Mononuclear cell (primary cell): ENCODE data around the gene NFRKB. TPM values are rescaled to one million over a fixed set of nuclear protein-coding genes. Genes with fewer than 3 reads are reported as not detected.
"Not testable (repeated sequence)": the region's sequence is repeated elsewhere in the genome, so short reads cannot be mapped to it uniquely, and the experiment has no call there.

ENCODE experiments used
- H3K27me3 ChIP-seq: 2 replicates; pipeline ENCODE4 v1.6.0; 2011; ENCODE audit warnings: low read length, control low read depth; ENCODE audit not compliant: insufficient read depth
- H3K4me1 ChIP-seq: 2 replicates; pipeline ENCODE4 v1.5.1; 2011; ENCODE audit warnings: mild to moderate bottlenecking, low read length, control low read depth; ENCODE audit not compliant: insufficient read depth
- H3K4me3 ChIP-seq: 2 replicates; pipeline ENCODE4 v1.5.1; 2011; ENCODE audit warnings: mild to moderate bottlenecking, low read length, moderate library complexity
- H3K9me3 ChIP-seq: 2 replicates; pipeline ENCODE4 v1.5.1; 2011; ENCODE audit warnings: low read depth, mild to moderate bottlenecking, control low read depth, low read length
- total RNA-seq: library from RNA; depleted of rRNA; stranded (reverse); fragments of >200 nt; gene quantifications from one replicate; pipeline ENCODE4 v1.2.3, GENCODE V29; 2012

NFRKB gene
- total RNA-seq, 1 donor, result 38.0 TPM

GRCh38 chr11:129864811-129865210 is 30.6 kb downstream of the NFRKB start:
- no peaks in the 10 kb centered on the region for H3K27me3 ChIP-seq
- H3K9me3 ChIP-seq, result no peaks in the 10 kb centered on the region
- no peak overlapping the region for H3K4me3 ChIP-seq

GRCh38 chr11:129861702-129862522 is 33.5 kb downstream of the NFRKB start:
- H3K4me3 ChIP-seq, result no peak overlapping the region
- H3K9me3 ChIP-seq, result no peaks in the 10 kb centered on the region
- H3K27me3 ChIP-seq, result no peaks in the 10 kb centered on the region
- H3K4me1 ChIP-seq, result peaks cover 6% of the 10 kb centered on the region

More at GRCh38 chr11:129864811-129865210, 30.6 kb downstream of the NFRKB start:
- H3K4me1 ChIP-seq, result peaks cover 6% of the 10 kb centered on the region

- Histone ChIP-seq H3K4me3 (no peak overlapping the region), H3K4me1 (peaks cover 18% of the 10 kb centered on the region), H3K9me3 (no peaks in the 10 kb centered on the region), H3K27me3 (no peaks in the 10 kb centered on the region)
Measured at GRCh38 chr11:129856036-129856435, 39.3 kb downstream of the NFRKB start.

- no peaks in the 10 kb centered on the region for H3K27me3 ChIP-seq
- peaks cover 18% of the 10 kb centered on the region for H3K4me1 ChIP-seq
- no peak overlapping the region for H3K4me3 ChIP-seq
- no peaks in the 10 kb centered on the region for H3K9me3 ChIP-seq
Measured at GRCh38 chr11:129855086-129855485, 40.3 kb downstream of the NFRKB start.

GRCh38 chr11:129854232-129854805 is 41.1 kb downstream of the NFRKB start:
- Histone ChIP-seq H3K4me1 (peaks cover 18% of the 10 kb centered on the region), H3K4me3 (no peak overlapping the region), H3K9me3 (no peaks in the 10 kb centered on the region), H3K27me3 (no peaks in the 10 kb centered on the region)

GRCh38 chr11:129853518-129854231 is 41.7 kb downstream of the NFRKB start:
- H3K4me3 ChIP-seq, result no peak overlapping the region
- H3K27me3 ChIP-seq, result no peaks in the 10 kb centered on the region

GRCh38 chr11:129852125-129852740 is 43.1 kb downstream of the NFRKB start:
- Histone ChIP-seq H3K4me1 (peaks cover 18% of the 10 kb centered on the region), H3K4me3 (no peak overlapping the region), H3K9me3 (no peaks in the 10 kb centered on the region), H3K27me3 (no peaks in the 10 kb centered on the region)

More at GRCh38 chr11:129853518-129854231, 41.7 kb downstream of the NFRKB start:
- Histone ChIP-seq H3K9me3 (no peaks in the 10 kb centered on the region), H3K4me1 (peaks cover 18% of the 10 kb centered on the region)

- H3K4me3 ChIP-seq, result no peak overlapping the region
- H3K27me3 ChIP-seq, result no peaks in the 10 kb centered on the region
- peaks cover 23% of the 10 kb centered on the region for H3K4me1 ChIP-seq
- H3K9me3 ChIP-seq, result no peaks in the 10 kb centered on the region
Measured at GRCh38 chr11:129849447-129850130, 45.8 kb downstream of the NFRKB start.

- H3K9me3 ChIP-seq, H3K4me1 ChIP-seq, H3K27me3 ChIP-seq, H3K4me3 ChIP-seq: not testable (repeated sequence)
Measured at GRCh38 chr11:129847361-129847760, 48.0 kb downstream of the NFRKB start.

- no peaks in the 10 kb centered on the region for H3K27me3 ChIP-seq
- H3K4me1 ChIP-seq, result peaks cover 6% of the 10 kb centered on the region
- H3K4me3 ChIP-seq, result no peak overlapping the region
- no peaks in the 10 kb centered on the region for H3K9me3 ChIP-seq
Measured at GRCh38 chr11:129846508-129847335, 48.7 kb downstream of the NFRKB start.

Other genes with a start within 250 kb of the NFRKB start
- 3.5 TPM for gene TMEM45B, start 79.7 kb downstream of the NFRKB start, total RNA-seq
- 7.6 TPM for gene PRDM10, start 107.3 kb upstream of the NFRKB start, total RNA-seq
- 316 TPM for gene APLP2, start 174.3 kb upstream of the NFRKB start, total RNA-seq